Adipocyte (in vitro differentiated cells): Measurements from ENCODE around the gene RBMS2.
A peak's percentile ranks its signal among the peaks of the same experiment; 100 is the strongest.

Experiments used
- DNase-seq: peaks from one replicate; pipeline ENCODE4 v3.0.0-alpha.2; 2015; ENCODE audit warnings: low read depth
- H3K27me3 ChIP-seq: replicated peaks from 2 replicates; pipeline ENCODE4 v1.7.0; 2013; ENCODE audit warnings: mild to moderate bottlenecking, low read length, moderate library complexity; ENCODE audit not compliant: control insufficient read depth, insufficient read depth
- H3K36me3 ChIP-seq: 2 replicates; pipeline ENCODE4 v1.7.0; 2013; ENCODE audit warnings: low read length, mild to moderate bottlenecking, moderate library complexity; ENCODE audit not compliant: control insufficient read depth, insufficient read depth, severe bottlenecking
- H3K4me1 ChIP-seq: 2 replicates; pipeline ENCODE4 v1.7.0; 2013; ENCODE audit warnings: mild to moderate bottlenecking, low read length, moderate library complexity; ENCODE audit not compliant: control insufficient read depth, insufficient read depth
- H3K4me3 ChIP-seq: 2 replicates; pipeline ENCODE4 v1.7.0; 2013; ENCODE audit warnings: mild to moderate bottlenecking, low read length, moderate library complexity
- H3K9ac ChIP-seq: 2 replicates; pipeline ENCODE4 v1.7.0; 2013; ENCODE audit warnings: mild to moderate bottlenecking, low read length, moderate library complexity
- H3K9me3 ChIP-seq: 2 replicates; pipeline ENCODE4 v1.7.0; 2013; ENCODE audit warnings: mild to moderate bottlenecking, low read length, moderate library complexity; ENCODE audit not compliant: control insufficient read depth

Gene RBMS2

GRCh38 chr12:56589783-56590182 is 68.2 kb downstream of the RBMS2 start:
- Histone ChIP-seq H3K27me3 (no peaks in the 10 kb centered on the region), H3K9me3 (no peaks in the 10 kb centered on the region), H3K4me1 (peaks cover 20% of the 10 kb centered on the region), H3K4me3 (no peak overlapping the region), H3K36me3 (peaks cover 38% of the 10 kb centered on the region), H3K9ac (no peak overlapping the region)
- no peak for DNase-seq

- no peaks in the 10 kb centered on the region for H3K9me3 ChIP-seq
- H3K36me3 ChIP-seq = peaks cover 37% of the 10 kb centered on the region
- H3K9ac ChIP-seq = no peak overlapping the region
Measured at GRCh38 chr12:56590237-56590830, 68.7 kb downstream of the RBMS2 start.

GRCh38 chr12:56591126-56591525 is 69.5 kb downstream of the RBMS2 start:
- H3K9ac ChIP-seq = no peak overlapping the region
- H3K27me3 ChIP-seq = no peaks in the 10 kb centered on the region
- H3K4me1 ChIP-seq = peaks cover 22% of the 10 kb centered on the region
- H3K36me3 ChIP-seq = peaks cover 44% of the 10 kb centered on the region
- H3K4me3 ChIP-seq = no peak overlapping the region
- no peaks in the 10 kb centered on the region for H3K9me3 ChIP-seq
- DNase-seq = no peak

More at GRCh38 chr12:56590237-56590830, 68.7 kb downstream of the RBMS2 start:
- no peaks in the 10 kb centered on the region for H3K27me3 ChIP-seq
- peak; percentile 26 for DNase-seq
- H3K4me3 ChIP-seq = no peak overlapping the region
- peaks cover 22% of the 10 kb centered on the region for H3K4me1 ChIP-seq

GRCh38 chr12:56591961-56592360 is 70.3 kb downstream of the RBMS2 start:
- peak; percentile 48 for DNase-seq
- no peaks in the 10 kb centered on the region for H3K9me3 ChIP-seq
- H3K4me1 ChIP-seq = peaks cover 23% of the 10 kb centered on the region
- no peaks in the 10 kb centered on the region for H3K27me3 ChIP-seq
- no peak overlapping the region for H3K9ac ChIP-seq
- H3K36me3 ChIP-seq = peaks cover 48% of the 10 kb centered on the region
- no peak overlapping the region for H3K4me3 ChIP-seq

GRCh38 chr12:56593909-56594621 is 72.4 kb downstream of the RBMS2 start:
- peaks cover 51% of the 10 kb centered on the region for H3K36me3 ChIP-seq

GRCh38 chr12:56596815-56597214 is 75.2 kb downstream of the RBMS2 start:
- H3K9me3 ChIP-seq = no peaks in the 10 kb centered on the region
- DNase-seq = no peak
- peaks cover 68% of the 10 kb centered on the region for H3K36me3 ChIP-seq
- H3K27me3 ChIP-seq = no peaks in the 10 kb centered on the region
- H3K4me1 ChIP-seq = peaks cover 22% of the 10 kb centered on the region
- no peak overlapping the region for H3K4me3 ChIP-seq
- peak overlapping the region; percentile 26 for H3K9ac ChIP-seq

More at GRCh38 chr12:56593909-56594621, 72.4 kb downstream of the RBMS2 start:
- Histone ChIP-seq H3K4me1 (peaks cover 24% of the 10 kb centered on the region), H3K4me3 (no peak overlapping the region), H3K9ac (peak overlapping the region; percentile 20), H3K27me3 (no peaks in the 10 kb centered on the region), H3K9me3 (no peaks in the 10 kb centered on the region)
- DNase-seq = peak; percentile 89

GRCh38 chr12:56599041-56599440 is 77.4 kb downstream of the RBMS2 start:
- Histone ChIP-seq H3K4me1 (peaks cover 22% of the 10 kb centered on the region), H3K9ac (no peak overlapping the region), H3K36me3 (peaks cover 90% of the 10 kb centered on the region), H3K9me3 (no peaks in the 10 kb centered on the region), H3K27me3 (no peaks in the 10 kb centered on the region), H3K4me3 (no peak overlapping the region)
- no peak for DNase-seq

GRCh38 chr12:56599797-56600196 is 78.2 kb downstream of the RBMS2 start:
- H3K4me3 ChIP-seq = no peak overlapping the region
- peaks cover 14% of the 10 kb centered on the region for H3K4me1 ChIP-seq
- H3K9me3 ChIP-seq = no peaks in the 10 kb centered on the region
- H3K9ac ChIP-seq = no peak overlapping the region
- H3K27me3 ChIP-seq = no peaks in the 10 kb centered on the region
- DNase-seq = no peak
- H3K36me3 ChIP-seq = peaks cover 97% of the 10 kb centered on the region

- Histone ChIP-seq H3K36me3 (peaks cover 100% of the 10 kb centered on the region), H3K9me3 (no peaks in the 10 kb centered on the region), H3K4me3 (no peak overlapping the region), H3K4me1 (peaks cover 13% of the 10 kb centered on the region), H3K9ac (no peak overlapping the region), H3K27me3 (no peaks in the 10 kb centered on the region)
- no peak for DNase-seq
Measured at GRCh38 chr12:56600753-56601152, 79.1 kb downstream of the RBMS2 start.

GRCh38 chr12:56601503-56601902 is 79.9 kb downstream of the RBMS2 start:
- Histone ChIP-seq H3K27me3 (no peaks in the 10 kb centered on the region), H3K9me3 (no peaks in the 10 kb centered on the region), H3K9ac (no peak overlapping the region), H3K4me1 (peaks cover 13% of the 10 kb centered on the region), H3K4me3 (no peak overlapping the region), H3K36me3 (peaks cover 100% of the 10 kb centered on the region)
- no peak for DNase-seq

GRCh38 chr12:56602239-56602638 is 80.6 kb downstream of the RBMS2 start:
- Histone ChIP-seq H3K9ac (no peak overlapping the region), H3K9me3 (no peaks in the 10 kb centered on the region), H3K36me3 (peaks cover 100% of the 10 kb centered on the region)

More at GRCh38 chr12:56602239-56602638, 80.6 kb downstream of the RBMS2 start:
- DNase-seq = peak; percentile 41
- H3K27me3 ChIP-seq = no peaks in the 10 kb centered on the region
- peaks cover 10% of the 10 kb centered on the region for H3K4me1 ChIP-seq
- no peak overlapping the region for H3K4me3 ChIP-seq
